NCI-H1694 (cell line): ENCODE data around the gene RAC2.
A peak's percentile ranks its signal among the peaks of the same experiment; 100 is the strongest.

Experiments
- DNase-seq: peaks from one replicate; lab custom pipeline; 2025; lab: John Stamatoyannopoulos, UW

RAC2 gene

GRCh38 chr22:37244114-37244921 lies at the start of gene RAC2:
Gene RAC2, minus strand, starts transcription at chr22:37244269. Its CDS starts 121 bp downstream, at chr22:37244148.
- no peak for DNase-seq

GRCh38 chr22:37293172-37293571 lies 49.1 kb upstream of the RAC2 start:
- DNase-seq: no peak

GRCh38 chr22:37292641-37293040 lies 48.6 kb upstream of the RAC2 start:
- no peak for DNase-seq

- no peak for DNase-seq
Observed at GRCh38 chr22:37291559-37292298, 47.7 kb upstream of the RAC2 start.

- DNase-seq: peak; percentile 25
Observed at GRCh38 chr22:37290737-37291136, 46.7 kb upstream of the RAC2 start.

GRCh38 chr22:37289156-37289735 lies 45.2 kb upstream of the RAC2 start:
- DNase-seq: no peak

- no peak for DNase-seq
Observed at GRCh38 chr22:37288521-37288920, 44.5 kb upstream of the RAC2 start.

- DNase-seq: no peak
Observed at GRCh38 chr22:37287550-37287951, 43.5 kb upstream of the RAC2 start.

GRCh38 chr22:37285937-37286336 lies 41.9 kb upstream of the RAC2 start:
- no peak for DNase-seq

- no peak for DNase-seq
Observed at GRCh38 chr22:37284805-37285355, 40.8 kb upstream of the RAC2 start.

GRCh38 chr22:37284126-37284804 lies 40.2 kb upstream of the RAC2 start:
- no peak for DNase-seq

GRCh38 chr22:37283393-37283937 lies 39.4 kb upstream of the RAC2 start:
- no peak for DNase-seq

GRCh38 chr22:37282385-37282677 lies 38.3 kb upstream of the RAC2 start, which contains the start of gene CYTH4:
Gene CYTH4, plus strand, starts transcription at chr22:37282508. Its CDS starts 62 bp downstream, at chr22:37282570.
- DNase-seq: no peak

GRCh38 chr22:37281646-37282384 lies 37.7 kb upstream of the RAC2 start:
- DNase-seq: no peak

- no peak for DNase-seq
Observed at GRCh38 chr22:37281195-37281594, 37.1 kb upstream of the RAC2 start.

GRCh38 chr22:37280718-37281117 lies 36.6 kb upstream of the RAC2 start:
- DNase-seq: no peak

GRCh38 chr22:37279331-37280181 lies 35.5 kb upstream of the RAC2 start:
- DNase-seq: no peak

GRCh38 chr22:37278261-37278660 lies 34.2 kb upstream of the RAC2 start:
- DNase-seq: no peak

GRCh38 chr22:37277384-37277783 lies 33.3 kb upstream of the RAC2 start:
- no peak for DNase-seq

GRCh38 chr22:37276776-37277175 lies 32.7 kb upstream of the RAC2 start:
- no peak for DNase-seq
